Lung (tissue), 12 donors: ENCODE data around the gene C2orf92. TPM values are rescaled to one million over a fixed set of nuclear protein-coding genes. Genes with fewer than 3 reads are reported as not detected.

ENCODE experiments used
- ATAC-seq: fragments of 200-7000 bp; cut with Tn5 transposase; one replicate; pipeline ENCODE4 v1.9.1; 2020; ENCODE audit warnings: moderate number of reproducible peaks; ENCODE audit not compliant: insufficient read depth, low FRiP score
- DNase-seq, 3 donors: peaks; one replicate each; pipeline ENCODE4 v3.0.0-alpha.2; 2013 to 2017
- H3K27ac ChIP-seq, 2 donors: one replicate each; pipeline ENCODE4 v1.5.1; 2013; ENCODE audit warnings: mild to moderate bottlenecking in 2 of 2, moderate library complexity in 2 of 2, control low read depth in 1 of 2, inconsistent platforms in 1 of 2, low read depth in 1 of 2, low read length in 1 of 2
- H3K27me3 ChIP-seq, 3 donors: one replicate each; pipeline ENCODE4 v1.5.1; 2013; ENCODE audit warnings: low read length in 2 of 3; ENCODE audit not compliant: control insufficient read depth in 3 of 3, insufficient read depth in 3 of 3
- H3K36me3 ChIP-seq, 4 donors: one replicate each; pipeline ENCODE4 v1.5.1; 2013; ENCODE audit warnings: low read length in 4 of 4, mild to moderate bottlenecking in 1 of 4, moderate library complexity in 1 of 4; ENCODE audit not compliant: control insufficient read depth in 4 of 4, insufficient read depth in 4 of 4
- H3K4me1 ChIP-seq, 5 donors: one replicate each; pipeline ENCODE4 v1.5.1; 2013; ENCODE audit warnings: low read length in 5 of 5, mild to moderate bottlenecking in 2 of 5, moderate library complexity in 1 of 5; ENCODE audit not compliant: control insufficient read depth in 5 of 5, insufficient read depth in 5 of 5
- H3K4me3 ChIP-seq: one replicate; pipeline ENCODE4 v1.5.1; 2013; ENCODE audit warnings: mild to moderate bottlenecking, control low read depth, moderate library complexity
- H3K9ac ChIP-seq, 2 donors: one replicate each; pipeline ENCODE4 v1.5.1; 2013; ENCODE audit warnings: low read length in 2 of 2, control low read depth in 1 of 2; ENCODE audit not compliant: insufficient read depth in 1 of 2
- H3K9me3 ChIP-seq, 4 donors: one replicate each; pipeline ENCODE4 v1.5.1; 2013; ENCODE audit warnings: low read length in 3 of 4, mild to moderate bottlenecking in 1 of 4, moderate library complexity in 1 of 4; ENCODE audit not compliant: control insufficient read depth in 4 of 4, insufficient read depth in 3 of 4
- CTCF ChIP-seq: IDR thresholded peaks from 2 replicates; pipeline ENCODE4 v1.5.1; 2012; ENCODE audit warnings: mild to moderate bottlenecking; ENCODE audit errors: control extremely low read depth, extremely low read depth
- WGBS, 2 donors: extraction: QIAGEN DNeasy Blood & Tissue Kit; methylation state at CpG; one replicate each; pipeline ENCODE4 v1.1.7; 2013; 5-methylcytosine and 5-hydroxymethylcytosine counted together
- polyA plus RNA-seq, 2 donors: library from polyadenylated mRNA; stranded (reverse); fragments of 200-250 nt; gene quantifications; one replicate each; pipeline ENCODE4 v1.2.1, GENCODE V29; 2013
- total RNA-seq, 2 donors: library from RNA; depleted of rRNA in 1 of 2; stranded (reverse); fragments of >200 nt in 1 of 2; gene quantifications; one replicate each; pipeline ENCODE4 v1.2.1, GENCODE V29; 2014 to 2021
- donor health status: control.
- donor health status: control.
- donor health status: Bipolar disorder and iron deficiency.
- donor health status: healthy.
- donor health status: DM: yes; HTN: yes; CAD: no.

The C2orf92 gene
- total and polyA plus RNA-seq, 4 donors = 1.8 to 19.0 (median 14.2) TPM

- no peak for TF ChIP-seq CTCF
- 85 to 86% methylated on average over 37 of the region's 37 CpGs for WGBS, 2 donors
- ATAC-seq (no peak), DNase-seq (no peak)
- no peak overlapping the region for H3K9ac ChIP-seq
- H3K4me1 ChIP-seq = no peaks in the 10 kb centered on the region
- peaks cover 0 to 15% (median 12%) of the 10 kb centered on the region in 3 donors for H3K27me3 ChIP-seq
- H3K4me3 ChIP-seq = no peak overlapping the region
- no peak overlapping the region for H3K27ac ChIP-seq
- no peaks in the 10 kb centered on the region for H3K36me3 ChIP-seq
- H3K9me3 ChIP-seq = peaks cover 0 to 13% (median 0%) of the 10 kb centered on the region in 4 donors
These were observed 53.9 kb downstream of the C2orf92 start for GRCh38 chr2:97723156-97724072.

GRCh38 chr2:97724073-97724410 lies 54.5 kb downstream of the C2orf92 start:
- no peak for DNase-seq
- Histone ChIP-seq H3K4me3 (no peak overlapping the region), H3K4me1 (no peaks in the 10 kb centered on the region), H3K27ac (no peak overlapping the region), H3K9ac (no peak overlapping the region), H3K9me3 (peaks cover 0 to 13% (median 0%) of the 10 kb centered on the region in 4 donors), H3K27me3 (peaks cover 0 to 15% (median 12%) of the 10 kb centered on the region in 3 donors), H3K36me3 (no peaks in the 10 kb centered on the region)
- ATAC-seq = no peak
- TF ChIP-seq CTCF = no peak
- 55 to 60% methylated on average over 41 of the region's 41 CpGs for whole genome bisulfite sequencing, 2 donors

- no peaks in the 10 kb centered on the region for H3K4me1 ChIP-seq
- H3K9ac ChIP-seq = no peak overlapping the region
- H3K4me3 ChIP-seq = no peak overlapping the region
- DNase-seq (no peak), ATAC-seq (no peak)
- no peak for TF ChIP-seq CTCF
- WGBS, 2 donors = 81 to 84% methylated on average over 17 of the region's 17 CpGs
- H3K27me3 ChIP-seq = peaks cover 0 to 15% (median 12%) of the 10 kb centered on the region in 3 donors
- H3K9me3 ChIP-seq = peaks cover 0 to 13% (median 0%) of the 10 kb centered on the region in 4 donors
- H3K27ac ChIP-seq = no peak overlapping the region
- no peaks in the 10 kb centered on the region for H3K36me3 ChIP-seq
These were observed 55.0 kb downstream of the C2orf92 start for GRCh38 chr2:97724501-97724900.
